ENCODE measurements around the gene SLCO3A1. TPM values are rescaled to one million over a fixed set of nuclear protein-coding genes. Genes with fewer than 3 reads are reported as not detected.

SLCO3A1 gene
- total and polyA plus RNA-seq, 4 donors = 1.6 to 3.6 (median 2.4) TPM

DNA sequence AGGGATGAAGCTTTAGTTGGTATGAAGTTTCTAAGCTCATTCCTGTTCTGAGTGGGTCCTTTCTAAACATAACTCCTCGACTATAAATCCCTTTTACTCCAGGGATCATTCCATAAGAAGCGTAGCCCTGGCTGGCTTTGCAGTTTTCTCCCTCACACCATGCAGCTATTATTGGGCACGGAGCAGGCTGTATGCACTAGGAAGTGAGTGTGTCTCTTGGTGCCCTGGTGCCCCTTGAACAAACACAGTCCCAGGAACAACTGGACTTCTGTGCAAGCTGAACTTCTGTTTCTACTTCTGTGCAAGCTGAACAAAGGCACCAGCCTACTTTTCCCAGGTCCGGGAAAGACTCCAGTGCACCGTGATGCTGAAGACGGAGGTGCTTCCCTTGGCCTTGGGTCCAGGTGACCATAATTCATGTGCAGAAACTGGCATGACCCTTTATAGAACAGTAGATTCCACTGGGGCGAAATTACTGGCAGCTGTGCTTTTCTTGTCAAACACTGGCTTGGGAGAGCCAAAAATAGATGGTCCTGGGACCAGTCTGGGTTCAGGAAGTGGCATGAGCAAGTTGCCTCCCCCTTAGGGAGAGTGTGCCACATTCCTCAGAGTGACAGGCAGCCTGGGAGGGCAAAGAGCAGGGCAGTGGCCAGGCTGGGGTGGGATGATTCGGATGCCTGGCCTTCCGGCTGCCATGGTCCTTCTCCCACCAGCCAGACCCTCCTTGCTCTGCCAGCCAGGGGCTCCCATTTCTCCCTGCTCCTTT lies 127.2 kb downstream of the SLCO3A1 start:
- Histone ChIP-seq H3K36me3 (ENCODE audit: control insufficient read depth in 4 of 4, insufficient read depth in 3 of 4, low read depth in 1 of 4, low read length in 3 of 4) (no peaks in the 10 kb centered on the region), H3K9me3 (ENCODE audit: control insufficient read depth in 4 of 4, low read length in 3 of 4) (no peaks in the 10 kb centered on the region), H3K27me3 (ENCODE audit: control insufficient read depth in 4 of 4, insufficient read depth in 4 of 4, low read length in 3 of 4) (no peaks in the 10 kb centered on the region), H3K4me1 (ENCODE audit: control insufficient read depth in 4 of 4, insufficient read depth in 4 of 4, low read length in 3 of 4) (no peaks in the 10 kb centered on the region), H3K9ac (ENCODE audit: low read depth in 1 of 2, low read length in 2 of 2) (no peak overlapping the region), H3K27ac (ENCODE audit: low read depth in 1 of 2, low read length in 2 of 2) (no peak overlapping the region), H3K4me3 (ENCODE audit: low read depth in 1 of 3, low read length in 3 of 3) (no peak overlapping the region)
- TF ChIP-seq, protein P1, sequence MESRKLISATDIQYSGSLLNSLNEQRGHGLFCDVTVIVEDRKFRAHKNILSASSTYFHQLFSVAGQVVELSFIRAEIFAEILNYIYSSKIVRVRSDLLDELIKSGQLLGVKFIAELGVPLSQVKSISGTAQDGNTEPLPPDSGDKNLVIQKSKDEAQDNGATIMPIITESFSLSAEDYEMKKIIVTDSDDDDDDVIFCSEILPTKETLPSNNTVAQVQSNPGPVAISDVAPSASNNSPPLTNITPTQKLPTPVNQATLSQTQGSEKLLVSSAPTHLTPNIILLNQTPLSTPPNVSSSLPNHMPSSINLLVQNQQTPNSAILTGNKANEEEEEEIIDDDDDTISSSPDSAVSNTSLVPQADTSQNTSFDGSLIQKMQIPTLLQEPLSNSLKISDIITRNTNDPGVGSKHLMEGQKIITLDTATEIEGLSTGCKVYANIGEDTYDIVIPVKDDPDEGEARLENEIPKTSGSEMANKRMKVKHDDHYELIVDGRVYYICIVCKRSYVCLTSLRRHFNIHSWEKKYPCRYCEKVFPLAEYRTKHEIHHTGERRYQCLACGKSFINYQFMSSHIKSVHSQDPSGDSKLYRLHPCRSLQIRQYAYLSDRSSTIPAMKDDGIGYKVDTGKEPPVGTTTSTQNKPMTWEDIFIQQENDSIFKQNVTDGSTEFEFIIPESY (IDR thresholded peaks at IDR 0.05) = no peak
- TF ChIP-seq FOXA1 (IDR thresholded peaks at IDR 0.05) (no peak), HNF4A (conservative IDR thresholded peaks at IDR 0.05) (no peak), TAF1 (conservative IDR thresholded peaks at IDR 0.05) (no peak), JUND (IDR thresholded peaks at IDR 0.05) (no peak), GABPA (IDR thresholded peaks at IDR 0.05 in 1 of 2, conservative IDR thresholded peaks at IDR 0.05 in 1 of 2) (no peak), YY1 (IDR thresholded peaks at IDR 0.05) (no peak), HNF4G (IDR thresholded peaks at IDR 0.05) (no peak)
- TF ChIP-seq, protein P2, sequence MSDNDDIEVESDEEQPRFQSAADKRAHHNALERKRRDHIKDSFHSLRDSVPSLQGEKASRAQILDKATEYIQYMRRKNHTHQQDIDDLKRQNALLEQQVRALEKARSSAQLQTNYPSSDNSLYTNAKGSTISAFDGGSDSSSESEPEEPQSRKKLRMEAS (IDR thresholded peaks at IDR 0.05) = no peak
- no peak for DNase-seq (ENCODE audit: low spot score)
- WGBS = 89% methylated on average over 9 of the region's 9 CpGs

- TF ChIP-seq GABPA (IDR thresholded peaks at IDR 0.05 in 1 of 2, conservative IDR thresholded peaks at IDR 0.05 in 1 of 2) (no peak), FOXA2 (IDR thresholded peaks at IDR 0.05) (no peak), SP1 (IDR thresholded peaks at IDR 0.05) (no peak), TAF1 (conservative IDR thresholded peaks at IDR 0.05) (no peak), EGR1 (IDR thresholded peaks at IDR 0.05; ENCODE audit: low read depth in 2 of 2) (no peak), HNF4G (IDR thresholded peaks at IDR 0.05) (no peak), HNF4A (conservative IDR thresholded peaks at IDR 0.05) (no peak), NR2F2 (IDR thresholded peaks at IDR 0.05) (no peak), ATF3 (IDR thresholded peaks at IDR 0.05) (no peak), YY1 (IDR thresholded peaks at IDR 0.05) (no peak)
- TF ChIP-seq, protein P1 (IDR thresholded peaks at IDR 0.05) = no peak
- TF ChIP-seq, protein P2 (IDR thresholded peaks at IDR 0.05) = no peak
- H3K27ac ChIP-seq (ENCODE audit: low read depth in 1 of 2, low read length in 2 of 2) = no peak overlapping the region
- no peak for DNase-seq (ENCODE audit: low spot score)
- 95% methylated on average over 10 of the region's 10 CpGs for WGBS
- no peaks in the 10 kb centered on the region for H3K9me3 ChIP-seq (ENCODE audit: control insufficient read depth in 4 of 4, low read length in 3 of 4)
- H3K9ac ChIP-seq (ENCODE audit: low read depth in 1 of 2, low read length in 2 of 2) = no peak overlapping the region
- H3K27me3 ChIP-seq (ENCODE audit: control insufficient read depth in 4 of 4, insufficient read depth in 4 of 4, low read length in 3 of 4) = no peaks in the 10 kb centered on the region
- no peaks in the 10 kb centered on the region for H3K36me3 ChIP-seq (ENCODE audit: control insufficient read depth in 4 of 4, insufficient read depth in 3 of 4, low read depth in 1 of 4, low read length in 3 of 4)
- H3K4me3 ChIP-seq (ENCODE audit: low read depth in 1 of 3, low read length in 3 of 3) = no peak overlapping the region
- H3K4me1 ChIP-seq (ENCODE audit: control insufficient read depth in 4 of 4, insufficient read depth in 4 of 4, low read length in 3 of 4) = no peaks in the 10 kb centered on the region
Measured at GRCh38 chr15:91981821-91982800, 128.6 kb downstream of the SLCO3A1 start.
